A549 treated with ZK216348 at 1 μM for 4 hours (cell line): ENCODE measurements around the gene ECI1. TPM values are rescaled to one million over a fixed set of nuclear protein-coding genes. Genes with fewer than 3 reads are reported as not detected.

Experiments
- total RNA-seq: library from RNA; stranded (reverse); fragments of 200-300 nt; extraction: Qiagen RNA extraction; gene quantifications from 5 replicates; pipeline ENCODE4 v1.2.3, GENCODE V29; 2022; ENCODE audit warnings: low read depth

Gene ECI1, protein sequence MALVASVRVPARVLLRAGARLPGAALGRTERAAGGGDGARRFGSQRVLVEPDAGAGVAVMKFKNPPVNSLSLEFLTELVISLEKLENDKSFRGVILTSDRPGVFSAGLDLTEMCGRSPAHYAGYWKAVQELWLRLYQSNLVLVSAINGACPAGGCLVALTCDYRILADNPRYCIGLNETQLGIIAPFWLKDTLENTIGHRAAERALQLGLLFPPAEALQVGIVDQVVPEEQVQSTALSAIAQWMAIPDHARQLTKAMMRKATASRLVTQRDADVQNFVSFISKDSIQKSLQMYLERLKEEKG
- 41.0 to 92.8 TPM (median 86.3 TPM) in 5 replicates for total RNA-seq

DNA sequence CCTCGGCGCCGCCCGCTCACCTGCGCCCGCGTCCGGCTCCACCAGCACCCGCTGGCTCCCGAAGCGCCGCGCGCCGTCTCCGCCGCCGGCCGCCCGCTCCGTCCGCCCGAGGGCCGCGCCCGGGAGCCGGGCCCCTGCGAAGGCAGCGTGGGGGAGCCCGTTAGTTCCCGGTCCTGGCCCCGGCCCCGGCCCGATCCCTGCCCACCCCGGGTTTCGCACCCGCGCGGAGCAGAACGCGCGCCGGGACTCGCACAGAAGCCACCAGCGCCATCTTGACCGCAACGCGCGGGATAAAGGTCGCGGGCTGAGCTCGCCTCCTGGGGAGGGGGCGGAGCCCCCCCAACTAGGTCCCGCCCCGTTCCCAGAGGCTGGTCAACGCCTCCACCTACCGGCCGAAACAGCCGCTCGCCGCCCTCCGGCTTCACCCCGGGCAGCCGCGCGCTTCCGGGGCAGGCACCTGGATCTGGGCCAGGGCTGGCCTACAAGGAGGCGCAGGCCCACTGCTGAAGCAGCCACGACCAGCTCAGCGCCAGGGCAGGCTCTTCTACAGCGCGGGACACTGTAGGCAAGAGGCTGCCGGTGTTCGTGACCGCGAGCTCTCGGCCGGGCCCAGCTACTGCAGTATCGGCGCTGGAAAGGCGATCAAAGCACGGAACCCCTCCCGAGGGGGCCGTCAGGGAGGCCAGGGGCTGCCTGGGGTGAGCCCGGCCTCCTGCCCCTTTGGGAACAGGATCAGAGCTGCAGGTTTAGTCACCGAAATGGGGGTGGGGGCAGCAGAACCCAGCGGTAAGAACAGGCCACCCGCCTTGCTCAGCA, at the start of gene ECI1:
Gene ECI1, minus strand, starts transcription at position 292 of the 816 bp plus-strand sequence. Its CDS starts 21 bp downstream, at position 271.

DNA sequence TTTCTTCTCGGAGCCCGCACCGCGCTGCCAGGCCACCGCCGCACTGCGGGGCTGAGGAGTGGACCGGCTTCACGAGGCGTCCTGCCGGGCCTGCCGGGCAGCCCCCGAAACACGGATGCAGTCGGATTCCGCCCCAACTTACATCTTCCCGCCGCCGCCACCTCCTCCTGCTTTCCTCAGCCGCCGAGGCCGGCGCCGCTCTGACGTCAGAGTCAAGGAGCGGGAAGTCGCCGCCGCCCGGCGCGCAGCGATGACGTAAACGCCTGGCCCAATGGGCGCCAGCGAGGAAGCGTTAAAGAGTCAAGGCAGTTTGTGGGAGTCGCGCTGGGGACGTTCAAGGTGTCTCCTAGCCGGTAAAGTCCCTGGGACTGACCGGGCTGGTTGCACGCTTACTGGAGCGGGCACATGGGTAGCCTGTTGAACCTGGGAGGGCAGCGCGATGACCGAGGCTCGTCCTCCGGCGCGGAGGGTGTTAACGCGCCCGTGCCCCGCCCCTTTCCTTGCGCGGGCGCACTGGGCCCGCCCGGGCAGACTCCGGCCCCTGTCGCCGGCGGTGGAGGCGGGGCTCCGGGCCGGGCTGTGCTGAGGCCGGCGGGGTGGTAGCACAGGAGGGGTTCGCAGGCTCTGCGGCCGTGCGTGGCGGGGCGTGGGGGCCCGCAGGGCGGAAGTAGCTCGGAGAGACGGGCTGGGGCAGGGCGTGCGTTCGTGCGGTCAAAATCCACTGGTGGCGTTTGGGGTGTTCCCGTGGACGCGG, 16.7 kb upstream of the ECI1 start, which contains the start of gene RNPS1:
Gene RNPS1, minus strand, starts transcription at position 214 of the 754 bp plus-strand sequence. CDS start 3,483 bp downstream, outside the sequence.

DNA sequence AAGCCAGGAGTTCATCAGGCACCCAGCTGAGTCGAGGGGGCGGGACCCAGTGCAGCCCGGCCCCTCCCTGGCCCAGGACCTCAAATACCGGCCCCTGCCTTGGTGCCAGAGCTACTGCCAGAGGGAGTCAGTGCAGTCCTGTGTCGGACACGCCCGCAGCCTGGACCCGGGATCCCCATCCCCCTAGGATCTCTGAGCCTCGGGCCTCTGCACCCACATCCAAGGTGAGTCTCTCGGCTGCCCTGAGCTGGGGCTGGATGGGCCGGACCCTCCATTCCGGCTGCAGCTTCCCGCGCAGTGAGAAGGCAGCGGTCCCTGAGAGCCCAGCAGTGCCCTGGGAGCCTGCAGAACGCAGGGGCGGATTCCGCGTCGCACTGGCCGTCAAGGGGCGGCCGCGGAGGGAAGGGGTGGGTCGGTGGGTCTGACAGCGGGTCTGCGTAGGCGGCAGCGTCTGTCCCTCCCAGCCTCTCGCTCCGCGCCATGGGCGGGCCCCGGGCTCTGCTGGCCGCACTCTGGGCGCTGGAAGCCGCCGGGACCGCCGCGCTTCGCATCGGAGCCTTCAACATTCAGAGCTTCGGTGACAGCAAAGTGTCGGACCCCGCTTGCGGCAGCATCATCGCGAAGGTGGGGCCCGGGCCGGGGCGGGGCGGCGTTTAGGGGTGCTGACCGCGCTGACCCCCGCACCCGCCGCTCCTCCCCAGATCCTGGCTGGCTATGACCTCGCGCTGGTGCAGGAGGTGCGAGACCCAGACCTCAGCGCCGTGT, 14.9 kb downstream of the ECI1 start, which contains the start of gene DNASE1L2:
Gene DNASE1L2, plus strand, starts transcription at position 108 of the 765 bp plus-strand sequence. Its CDS starts 373 bp downstream, at position 481.

DNA sequence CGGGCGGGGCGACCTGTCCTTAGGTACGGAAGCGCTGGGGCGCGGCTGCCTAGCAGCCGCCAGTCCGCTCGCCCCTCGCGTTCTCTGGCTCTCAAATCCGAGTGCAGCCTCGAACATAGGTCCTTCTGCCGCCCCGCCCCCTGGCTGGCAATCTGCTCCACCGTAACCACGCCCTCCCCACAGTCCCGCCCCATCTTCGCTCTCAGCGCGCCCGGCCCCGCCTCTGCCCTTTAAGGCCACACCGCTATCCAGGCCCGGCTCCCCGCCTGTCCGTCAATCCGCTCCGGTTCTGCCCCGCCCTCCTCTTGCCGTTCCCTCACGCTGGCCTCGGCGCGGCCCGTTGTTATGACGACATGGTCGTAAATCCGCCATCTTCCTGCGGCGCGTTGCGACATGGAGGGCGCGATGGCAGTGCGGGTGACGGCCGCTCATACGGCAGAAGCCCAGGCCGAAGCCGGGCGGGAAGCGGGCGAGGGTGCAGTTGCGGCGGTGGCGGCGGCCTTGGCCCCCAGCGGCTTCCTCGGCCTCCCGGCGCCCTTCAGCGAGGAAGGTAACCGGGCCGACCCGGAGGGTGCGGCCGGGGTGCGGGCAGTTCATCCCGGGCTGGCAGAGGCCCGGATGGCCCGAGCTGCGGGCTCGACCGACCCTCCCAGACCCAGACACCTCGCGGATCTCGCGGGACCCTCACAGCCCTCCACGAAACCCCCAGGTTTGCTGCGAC, 28.0 kb downstream of the ECI1 start, which contains the start of gene E4F1:
Gene E4F1, plus strand, starts transcription at position 371 of the 721 bp plus-strand sequence. Its CDS starts 23 bp downstream, at position 394.

DNA sequence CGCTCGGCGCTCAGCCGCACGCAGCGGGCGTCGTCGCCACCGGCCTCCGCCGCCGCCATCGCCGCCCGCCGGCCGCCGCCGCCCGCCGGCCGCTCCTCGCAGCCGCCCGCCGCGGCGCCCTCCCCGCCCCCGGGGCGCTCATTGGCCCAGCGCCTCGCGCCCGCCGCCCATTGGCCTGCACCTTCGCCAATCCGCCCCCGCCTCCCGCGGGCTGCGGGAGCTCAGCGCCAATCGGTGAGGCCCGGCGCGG, 36.7 kb downstream of the ECI1 start, which contains the start of gene PGP:
Gene PGP, minus strand, starts transcription at position 122 of the 250 bp plus-strand sequence. Its CDS starts 63 bp downstream, at position 59.

DNA sequence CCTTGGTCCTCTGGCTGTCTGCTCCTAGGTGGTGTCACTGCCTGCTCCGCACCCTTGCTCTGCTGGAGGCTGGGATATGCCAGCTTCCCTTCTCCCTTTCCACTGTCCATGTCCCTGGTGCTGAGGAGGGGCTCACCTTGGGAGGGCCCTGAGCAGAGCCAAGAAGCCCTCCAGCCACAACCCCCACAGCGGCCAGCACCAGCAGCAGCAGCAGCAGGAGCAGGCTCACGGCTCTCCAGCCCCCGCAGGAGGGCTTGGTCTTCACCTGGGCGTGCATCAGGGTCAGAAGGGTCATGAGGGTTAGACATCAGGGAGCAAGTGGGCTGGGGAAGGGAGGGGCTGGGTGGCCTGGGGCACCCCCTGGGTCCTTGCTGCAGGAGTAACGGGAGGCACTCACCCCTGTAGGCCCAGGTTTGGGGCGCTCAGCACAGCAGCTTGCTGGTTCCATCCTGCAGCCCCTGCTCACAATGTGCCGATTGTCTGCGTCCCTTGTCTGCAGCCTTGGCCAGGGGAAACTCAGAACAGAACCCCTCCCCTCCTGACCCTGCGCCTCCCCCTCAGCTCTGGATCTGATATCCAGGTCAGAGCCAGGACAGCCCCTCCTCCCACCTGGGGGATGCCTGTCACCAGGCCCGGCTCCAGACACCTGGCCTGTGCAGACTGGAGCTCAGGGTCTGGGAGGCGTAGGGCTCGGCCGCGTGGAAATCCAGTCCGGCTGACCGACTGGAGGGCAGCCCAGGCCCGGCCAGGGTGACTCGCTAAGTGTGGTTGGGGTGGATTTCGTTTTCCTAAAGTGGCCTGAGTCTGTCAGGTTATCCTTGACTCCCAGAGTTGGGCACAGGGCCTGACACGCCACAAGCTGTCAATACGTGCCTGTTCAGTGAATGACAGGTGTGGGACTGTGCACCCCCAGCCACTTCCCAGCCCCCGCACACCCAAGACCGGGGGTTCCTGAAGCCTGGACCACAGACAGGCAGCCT, 40.7 kb downstream of the ECI1 start, which contains the start of gene BRICD5:
Gene BRICD5, minus strand, starts transcription at position 478 of the 980 bp plus-strand sequence. Its CDS starts 30 bp downstream, at position 448.

DNA sequence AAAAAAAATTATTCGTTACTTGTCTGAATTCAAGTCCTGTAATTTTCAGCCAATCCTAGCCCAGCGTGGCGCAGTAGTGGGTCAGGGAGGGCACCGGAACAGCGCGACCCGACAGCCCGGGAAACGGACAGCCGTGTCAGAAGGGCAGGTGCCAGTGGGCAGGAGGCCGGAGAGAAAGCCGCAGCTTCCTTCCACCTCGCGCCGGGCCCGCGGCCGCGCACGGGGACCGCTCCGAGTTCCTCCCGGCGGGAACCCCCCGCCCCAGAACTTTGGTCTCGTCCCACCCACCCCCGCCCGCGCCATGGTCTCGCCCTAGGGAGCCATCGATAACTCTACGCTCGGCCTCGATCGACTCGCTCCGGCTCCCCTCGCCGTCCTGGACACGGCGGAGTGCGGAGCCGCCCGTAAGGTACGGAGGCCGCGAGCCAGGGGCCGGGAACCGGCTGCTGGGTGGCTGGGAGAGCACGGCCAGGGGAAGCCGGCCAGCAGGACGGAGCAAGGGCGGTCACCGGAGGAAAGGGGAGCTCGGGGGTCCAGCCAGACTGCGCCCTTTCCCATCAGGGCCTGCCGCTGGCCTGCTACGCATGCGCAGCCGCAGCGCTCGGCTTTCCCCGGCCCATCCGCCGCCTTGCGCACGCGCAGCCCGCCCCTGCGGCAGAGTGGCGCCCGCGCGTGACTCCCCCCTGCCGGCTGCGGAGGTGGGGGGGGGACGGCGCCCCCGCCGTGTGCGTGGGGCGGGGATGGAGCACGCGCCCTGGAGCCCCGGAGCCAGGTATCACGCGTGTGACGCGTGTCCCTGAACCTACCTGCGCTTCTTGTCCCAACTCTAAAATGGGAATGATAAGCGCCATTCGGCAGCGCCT, 46.1 kb downstream of the ECI1 start, which contains the start of gene MLST8:
Gene MLST8, plus strand, starts transcription at position 351 of the 863 bp plus-strand sequence. CDS start 632 bp downstream, outside the sequence.

DNA sequence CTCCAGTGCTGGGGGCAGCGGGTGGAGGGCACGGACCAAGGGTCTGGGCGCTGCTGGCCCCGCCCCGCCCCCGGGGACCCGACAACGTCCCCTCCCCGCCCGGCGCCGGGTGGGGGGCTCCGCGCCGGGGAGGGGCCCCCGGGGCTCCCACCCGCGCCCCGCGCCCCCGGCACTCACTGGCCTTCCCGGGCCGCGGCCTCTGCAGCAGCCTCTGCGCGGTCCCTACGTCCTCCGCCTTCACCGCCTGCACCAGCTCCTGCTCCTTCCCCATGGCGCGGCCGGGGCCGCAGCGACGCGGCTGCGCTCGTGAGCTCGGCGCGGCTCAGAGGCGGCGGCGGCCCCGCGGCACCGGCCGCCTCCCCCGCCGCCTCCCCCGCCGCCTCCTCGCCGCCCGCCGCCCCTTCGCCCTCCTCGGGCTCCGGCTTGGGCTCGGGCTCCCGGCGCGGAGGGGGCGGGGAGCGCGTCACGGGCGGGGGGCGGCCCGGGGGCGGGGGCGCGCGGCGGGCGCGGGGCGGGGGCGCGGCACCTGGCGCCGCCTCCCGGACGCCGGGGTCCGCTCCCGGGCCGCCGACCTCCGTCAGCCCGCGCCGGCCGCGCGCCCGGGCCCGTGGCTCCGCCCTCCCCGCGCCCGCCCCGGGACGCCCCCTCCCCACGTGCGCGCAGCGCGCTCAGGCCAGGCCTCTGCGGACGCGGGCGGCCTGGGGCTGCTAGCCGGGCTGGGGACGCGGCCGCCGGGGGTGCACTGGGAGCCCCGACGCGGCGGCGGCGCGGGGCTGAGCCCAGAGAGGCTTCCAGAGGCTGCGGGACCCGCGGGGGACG, 55.0 kb downstream of the ECI1 start, which contains the start of gene CASKIN1:
Gene CASKIN1, minus strand, starts transcription at position 444 of the 819 bp plus-strand sequence. Its CDS starts 173 bp downstream, at position 271.

Other genes with a start within 250 kb of the ECI1 start
- 34.2 to 63.9 TPM (median 59.5 TPM) in 5 replicates for gene ZNF598, start 241.8 kb downstream of the ECI1 start, total RNA-seq
- 0.65 to 1.6 TPM (median 1.1 TPM) in 4 of 5 replicates, not detected in the other for gene NPW, start 231.8 kb downstream of the ECI1 start, total RNA-seq
- 32.5 to 64.5 TPM (median 58.3 TPM) in 5 replicates for gene NHERF2, start 224.7 kb downstream of the ECI1 start, total RNA-seq
- 30.3 to 50.9 TPM (median 43.8 TPM) in 5 replicates for gene NTHL1, start 203.8 kb downstream of the ECI1 start, total RNA-seq
- 27.2 to 50.2 TPM (median 37.1 TPM) in 5 replicates for gene TSC2, start 203.6 kb downstream of the ECI1 start, total RNA-seq
- gene PKD1, start 115.7 kb downstream of the ECI1 start, total RNA-seq: 27.4 to 65.1 TPM (median 52.5 TPM) in 5 replicates
- 3.0 to 4.2 TPM (median 3.6 TPM) in 5 replicates for gene RAB26, start 103.0 kb downstream of the ECI1 start, total RNA-seq
- gene TRAF7, start 95.8 kb downstream of the ECI1 start, total RNA-seq: 26.8 to 66.2 TPM (median 54.0 TPM) in 5 replicates
- gene CASKIN1, start 55.0 kb downstream of the ECI1 start, total RNA-seq: 0.29 to 1.5 TPM (median 0.56 TPM) in 5 replicates
- 33.6 to 52.3 TPM (median 51.7 TPM) in 5 replicates for gene MLST8, start 46.1 kb downstream of the ECI1 start, total RNA-seq
- gene BRICD5, start 40.7 kb downstream of the ECI1 start, total RNA-seq: 2.8 to 6.7 TPM (median 5.2 TPM) in 5 replicates
- gene PGP, start 36.7 kb downstream of the ECI1 start, total RNA-seq: 14.5 to 39.0 TPM (median 37.6 TPM) in 5 replicates
- 11.9 to 30.7 TPM (median 24.8 TPM) in 5 replicates for gene E4F1, start 28.0 kb downstream of the ECI1 start, total RNA-seq
- 0.75 to 2.1 TPM (median 1.6 TPM) in 5 replicates for gene DNASE1L2, start 15.1 kb downstream of the ECI1 start, total RNA-seq
- 254 to 289 TPM (median 260 TPM) in 5 replicates for gene RNPS1, start 16.5 kb upstream of the ECI1 start, total RNA-seq
- 13.8 to 23.1 TPM (median 19.7 TPM) in 5 replicates for gene ABCA3, start 89.1 kb upstream of the ECI1 start, total RNA-seq
- gene CCNF, start 177.9 kb upstream of the ECI1 start, total RNA-seq: 16.8 to 24.3 TPM (median 23.8 TPM) in 5 replicates
- 12.6 to 24.4 TPM (median 21.2 TPM) in 5 replicates for gene TEDC2, start 208.5 kb upstream of the ECI1 start, total RNA-seq
- 0.12 TPM in 1 of 5 replicates, not detected in the others for gene NTN3, start 219.7 kb upstream of the ECI1 start, total RNA-seq
- gene TBC1D24, start 223.5 kb upstream of the ECI1 start, total RNA-seq: 5.1 to 8.9 TPM (median 8.5 TPM) in 5 replicates